COLO829 (cell line): ENCODE results near the gene RPUSD1.
"Not testable (repeated sequence)": the region's sequence is repeated elsewhere in the genome, so short reads cannot be mapped to it uniquely, and the experiment has no call there.

Source experiments
- DNase-seq: peaks from one replicate; pipeline ENCODE4 v3.0.0; 2012; ENCODE audit warnings: low spot score

The RPUSD1 gene

DNA sequence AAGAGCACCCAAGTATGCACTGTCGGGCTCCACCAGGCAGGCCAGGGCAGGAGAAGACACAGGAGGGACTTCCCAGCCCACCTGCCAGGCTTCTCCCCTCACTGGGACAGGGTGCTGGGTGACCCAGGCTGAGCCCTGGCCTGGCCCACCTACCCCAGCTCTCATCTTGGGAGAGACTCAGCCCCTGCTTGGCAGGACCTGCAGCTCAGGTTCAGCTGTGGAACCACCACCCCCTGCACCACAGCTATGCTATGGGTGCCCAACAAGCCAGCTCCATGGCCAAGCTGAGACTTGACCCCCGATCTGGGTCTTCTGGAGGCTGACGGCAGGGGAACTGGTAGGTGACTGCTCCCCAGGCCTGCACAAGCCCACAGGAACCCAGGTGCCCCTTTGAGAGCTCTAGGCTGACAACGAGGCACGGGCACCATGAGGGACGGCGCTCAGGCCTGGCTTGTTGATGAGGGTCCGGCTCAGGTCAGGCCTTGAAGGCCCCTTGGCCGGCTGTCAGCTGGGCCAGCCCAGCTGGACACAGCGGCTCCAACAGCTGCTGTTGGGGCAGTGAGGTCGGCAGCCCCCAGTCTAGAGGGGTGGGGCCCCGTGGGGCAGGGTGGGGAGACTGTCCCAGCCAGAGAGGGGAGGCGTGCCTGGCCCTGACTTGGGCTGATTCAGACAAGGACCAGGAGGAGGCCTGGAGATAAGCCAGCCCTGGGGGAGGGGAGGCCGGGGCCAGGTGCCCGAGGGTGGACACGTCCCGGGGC is 4.6 kb downstream of the RPUSD1 start:
- no peak for DNase-seq

DNA sequence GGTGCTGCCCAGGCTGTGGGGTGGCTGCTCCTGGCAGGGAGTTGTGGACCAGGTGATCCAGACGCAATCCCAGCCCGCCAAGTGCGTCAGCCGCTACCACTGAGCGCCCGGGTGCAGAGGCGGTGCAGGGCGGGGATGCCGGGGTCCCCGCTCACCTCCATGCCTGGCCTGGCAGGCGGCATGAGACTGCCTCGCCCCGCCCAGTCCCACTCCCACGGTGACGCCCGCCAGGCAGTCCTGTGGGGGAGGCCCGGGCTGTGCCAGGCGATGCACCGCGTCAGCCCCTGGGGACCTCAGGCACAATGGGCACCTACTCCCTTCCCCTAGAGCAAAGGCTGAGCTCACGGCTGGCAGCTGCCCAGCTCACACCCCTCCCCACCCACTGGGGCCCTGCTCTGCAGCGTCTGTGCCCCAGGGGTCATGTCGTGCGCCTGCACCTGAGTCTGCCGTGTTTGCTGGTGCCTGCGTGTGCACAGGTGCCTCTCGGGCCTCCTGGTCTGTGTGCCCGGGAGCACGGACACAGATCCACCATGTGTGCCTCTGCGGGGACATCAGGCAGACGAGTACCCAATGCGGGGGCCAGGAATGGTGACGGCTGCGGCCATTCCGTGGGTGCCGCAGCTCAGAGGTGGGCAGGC is 5.3 kb downstream of the RPUSD1 start:
- no peak for DNase-seq

DNA sequence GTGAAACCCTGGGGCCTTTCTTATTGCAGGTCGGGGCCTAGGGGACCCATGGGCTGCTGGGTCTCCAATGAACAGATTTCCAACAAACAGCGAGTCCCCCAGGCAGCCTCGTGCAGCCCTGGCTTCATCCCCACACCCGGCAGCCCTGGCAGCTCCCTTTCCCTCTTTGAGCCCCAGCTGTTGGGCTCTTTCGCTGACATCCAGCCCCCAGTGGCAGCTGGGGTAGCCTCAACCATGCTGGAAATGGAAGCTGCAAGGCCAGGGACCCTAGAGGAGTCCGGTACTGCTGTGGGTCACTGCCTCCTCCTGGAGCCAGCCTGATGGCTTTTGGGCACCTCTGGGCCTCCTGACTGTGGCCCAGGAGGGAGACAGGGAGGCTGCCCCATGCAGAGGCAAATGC is 5.9 kb downstream of the RPUSD1 start:
- no peak for DNase-seq

DNA sequence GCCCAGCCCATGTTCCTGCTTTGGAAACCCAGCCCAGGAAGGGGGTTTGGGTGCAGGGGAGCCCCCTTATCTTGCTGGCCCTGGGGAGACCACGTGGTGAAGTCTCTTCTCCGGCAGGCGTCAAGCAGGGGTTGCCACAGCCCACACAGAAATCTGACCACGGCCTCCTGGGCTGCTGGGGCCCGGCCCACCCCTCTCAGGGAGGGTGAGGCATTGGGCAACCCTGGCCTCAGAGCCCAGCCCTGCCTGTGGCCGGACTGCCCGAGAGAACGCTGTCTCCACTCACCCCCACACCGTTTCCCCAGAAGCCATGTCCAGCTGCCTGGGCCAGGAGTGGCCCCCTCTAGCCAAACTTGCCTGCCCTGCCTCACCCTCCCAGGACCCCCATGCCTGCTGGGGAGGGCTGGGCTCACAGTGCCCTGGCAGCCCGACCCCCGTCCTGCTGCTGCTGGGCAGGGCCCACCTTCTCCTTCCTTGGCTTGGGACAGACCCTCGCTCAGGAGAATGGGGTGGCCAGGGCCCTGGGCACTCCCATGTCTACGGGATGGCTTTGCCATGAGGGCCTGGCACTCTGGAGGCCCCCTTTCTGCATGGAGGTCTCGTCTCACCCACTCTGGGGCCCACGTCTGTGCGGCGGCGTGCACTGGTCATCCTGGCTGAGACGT is 6.7 kb downstream of the RPUSD1 start:
- no peak for DNase-seq

DNA sequence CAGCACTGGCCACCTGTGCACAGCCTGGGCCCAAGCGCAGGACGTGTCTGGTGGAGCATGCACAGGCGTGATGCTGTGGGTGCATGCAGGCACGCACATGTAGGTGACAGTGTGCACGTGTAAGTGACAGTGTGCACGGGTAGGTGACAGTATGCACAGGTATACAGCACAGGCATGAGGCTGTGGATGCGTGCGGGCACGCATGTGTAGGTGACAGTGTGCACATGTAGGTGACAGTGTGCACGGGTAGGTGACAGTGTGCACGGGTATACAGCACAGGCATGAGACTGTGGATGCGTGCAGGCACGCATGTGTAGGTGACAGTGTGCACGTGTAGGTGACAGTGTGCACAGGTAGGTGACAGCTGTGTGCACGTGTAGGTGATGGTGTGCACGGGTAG is 7.9 kb downstream of the RPUSD1 start:
- DNase-seq = no peak

DNA sequence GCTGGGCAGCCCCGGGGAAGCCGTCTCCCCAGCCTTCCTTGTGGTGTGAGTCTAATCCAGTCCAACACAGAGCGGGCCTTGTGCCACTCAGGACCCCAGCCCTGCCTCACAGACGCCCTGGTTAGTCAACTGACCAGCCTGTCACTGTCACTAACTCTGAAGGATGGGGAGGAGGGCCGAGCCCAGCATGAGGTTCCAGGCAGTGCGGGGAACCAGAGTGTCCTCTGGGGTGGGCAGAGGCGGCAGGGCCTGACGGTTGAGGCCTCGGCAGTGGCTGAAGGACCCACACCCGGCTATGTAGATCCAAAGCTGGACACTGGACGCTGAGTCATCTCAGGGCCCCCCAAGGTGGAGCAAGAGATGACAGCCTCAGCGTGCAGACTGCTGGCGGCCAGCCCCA is 8.6 kb downstream of the RPUSD1 start:
- no peak for DNase-seq

DNA sequence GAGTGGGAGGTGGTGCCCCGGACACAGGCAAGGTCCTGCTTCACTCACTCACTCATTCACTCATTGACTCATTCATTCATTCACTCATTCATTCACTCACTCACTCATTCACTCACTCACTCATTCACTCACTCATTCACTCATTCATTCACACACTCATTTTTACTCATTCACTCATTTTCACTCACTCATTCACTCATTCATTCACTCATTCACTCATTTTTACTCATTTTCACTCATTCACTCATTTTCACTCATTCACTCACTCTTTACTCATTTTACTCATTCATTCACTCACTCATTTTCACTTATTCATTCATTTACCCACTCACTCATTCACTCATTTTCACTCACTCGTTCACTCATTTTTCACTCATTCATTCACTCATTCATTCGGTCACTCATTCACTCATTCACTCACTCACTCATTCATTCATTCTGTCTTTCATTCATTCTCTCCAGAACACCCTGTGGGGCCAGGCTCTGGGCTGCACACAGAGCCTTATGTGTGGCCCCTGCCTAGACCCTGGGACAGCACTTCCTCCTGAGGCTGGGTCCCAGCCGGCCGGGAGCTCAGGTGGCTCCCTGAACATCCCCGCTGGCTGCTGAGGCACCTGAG is 9.2 kb downstream of the RPUSD1 start:
- DNase-seq = no peak

DNA sequence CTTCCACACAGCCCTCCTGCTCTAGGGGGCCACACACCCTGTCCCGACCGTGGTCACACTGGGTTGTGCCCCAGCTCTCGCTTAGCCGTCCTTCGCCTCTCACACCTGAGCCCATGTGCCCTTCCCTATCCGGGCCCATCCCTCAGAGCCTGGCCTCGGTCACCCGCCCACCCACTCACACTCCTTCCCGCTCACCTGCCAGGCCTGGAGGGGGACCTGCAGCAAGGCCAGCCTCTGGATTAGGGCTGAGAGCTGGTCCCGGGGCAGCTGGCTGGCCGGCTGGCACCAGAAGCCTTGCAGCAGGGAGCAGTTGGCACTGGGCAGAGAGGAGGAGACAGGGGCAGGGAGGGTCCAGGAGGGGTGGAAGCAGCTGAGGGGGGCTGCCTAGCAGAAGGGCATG is 9.7 kb downstream of the RPUSD1 start:
- no peak for DNase-seq

DNA sequence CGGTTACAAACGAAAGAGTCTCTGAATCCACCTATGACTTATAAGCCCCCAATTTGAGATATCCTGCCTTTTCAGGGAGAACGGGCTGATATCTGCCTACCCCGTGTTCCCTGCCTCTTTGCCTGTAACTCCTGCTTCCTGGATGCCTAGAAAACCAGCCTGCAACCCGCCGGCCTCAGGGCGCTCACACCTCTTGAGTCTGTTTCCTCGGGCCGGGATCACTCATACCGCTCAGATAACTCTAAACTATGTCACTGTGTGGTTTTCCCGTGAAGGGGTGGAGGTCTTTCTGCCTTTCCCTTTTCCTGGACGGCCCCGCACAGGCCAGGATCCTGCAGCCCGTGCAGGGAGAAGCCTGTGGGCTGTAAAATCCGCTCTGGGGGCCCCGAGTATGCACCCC is 10.4 kb downstream of the RPUSD1 start:
- DNase-seq = no peak

DNA sequence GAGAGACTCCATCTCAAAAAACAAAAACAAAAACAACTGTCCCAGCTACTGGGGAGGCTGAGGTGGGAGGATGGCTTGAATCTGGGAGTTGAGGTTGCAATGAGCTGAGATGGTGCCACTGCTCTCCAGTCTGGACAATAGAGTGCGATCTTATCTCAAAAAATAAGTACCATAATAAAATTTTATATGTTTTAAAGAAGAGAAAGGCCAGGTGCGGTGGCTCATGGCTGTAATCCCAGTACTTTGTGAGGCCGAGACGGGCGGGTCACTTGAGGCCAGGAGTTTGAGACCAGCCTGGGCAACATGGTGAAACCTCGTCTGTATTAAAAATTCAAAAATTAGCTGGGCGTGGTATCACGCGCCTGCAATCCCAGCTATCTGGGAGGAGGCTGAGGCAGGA is 11.4 kb downstream of the RPUSD1 start:
- DNase-seq = no peak

DNA sequence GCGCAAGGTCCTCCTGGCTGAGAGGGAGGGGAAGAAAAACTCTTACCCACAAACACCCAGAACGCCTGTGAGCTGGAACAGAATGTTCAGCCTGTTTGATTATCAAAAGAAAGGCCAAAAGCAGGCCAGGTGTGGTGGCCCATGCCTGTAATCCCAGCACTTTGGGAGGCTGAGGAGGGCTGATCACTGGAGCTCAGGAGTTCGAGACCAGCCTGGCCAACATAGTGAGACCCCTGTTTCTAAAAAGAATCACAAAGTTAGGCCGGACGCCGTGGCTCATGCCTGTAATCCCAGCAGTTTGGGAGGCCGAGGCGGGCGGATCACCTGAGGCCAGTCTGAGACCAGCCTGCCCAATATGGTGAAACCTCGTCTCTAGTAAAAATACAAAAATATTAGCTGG is 11.9 kb downstream of the RPUSD1 start:
- DNase-seq = not testable (repeated sequence)

DNA sequence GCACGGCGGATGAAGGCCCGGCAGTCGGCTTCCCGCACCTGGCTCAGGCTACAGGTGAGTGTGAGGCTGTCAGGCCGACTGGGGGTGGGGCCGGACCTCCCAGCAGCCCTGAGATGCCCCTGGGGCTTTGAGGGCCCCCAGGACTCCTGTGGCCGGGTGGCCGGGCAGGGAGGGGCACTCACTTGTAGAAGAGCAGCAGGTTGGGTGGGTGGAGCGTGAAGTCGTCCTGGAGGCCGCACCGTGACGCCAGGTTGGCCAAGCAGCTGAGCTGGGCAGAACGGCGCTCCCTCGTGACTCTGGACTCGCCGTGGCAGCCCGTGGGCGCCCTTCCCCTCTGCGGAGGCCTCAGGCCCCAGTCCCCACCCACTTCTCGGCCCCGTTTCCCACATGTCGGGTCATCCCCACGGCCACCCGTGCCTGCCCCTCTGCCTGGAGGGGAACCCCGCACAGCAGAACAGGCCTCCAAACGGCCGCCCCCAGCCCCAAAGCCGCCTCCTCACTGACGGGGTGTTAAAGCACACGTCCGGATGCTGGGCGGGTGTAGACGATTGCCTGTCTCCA is 12.9 kb downstream of the RPUSD1 start:
- no peak for DNase-seq

DNA sequence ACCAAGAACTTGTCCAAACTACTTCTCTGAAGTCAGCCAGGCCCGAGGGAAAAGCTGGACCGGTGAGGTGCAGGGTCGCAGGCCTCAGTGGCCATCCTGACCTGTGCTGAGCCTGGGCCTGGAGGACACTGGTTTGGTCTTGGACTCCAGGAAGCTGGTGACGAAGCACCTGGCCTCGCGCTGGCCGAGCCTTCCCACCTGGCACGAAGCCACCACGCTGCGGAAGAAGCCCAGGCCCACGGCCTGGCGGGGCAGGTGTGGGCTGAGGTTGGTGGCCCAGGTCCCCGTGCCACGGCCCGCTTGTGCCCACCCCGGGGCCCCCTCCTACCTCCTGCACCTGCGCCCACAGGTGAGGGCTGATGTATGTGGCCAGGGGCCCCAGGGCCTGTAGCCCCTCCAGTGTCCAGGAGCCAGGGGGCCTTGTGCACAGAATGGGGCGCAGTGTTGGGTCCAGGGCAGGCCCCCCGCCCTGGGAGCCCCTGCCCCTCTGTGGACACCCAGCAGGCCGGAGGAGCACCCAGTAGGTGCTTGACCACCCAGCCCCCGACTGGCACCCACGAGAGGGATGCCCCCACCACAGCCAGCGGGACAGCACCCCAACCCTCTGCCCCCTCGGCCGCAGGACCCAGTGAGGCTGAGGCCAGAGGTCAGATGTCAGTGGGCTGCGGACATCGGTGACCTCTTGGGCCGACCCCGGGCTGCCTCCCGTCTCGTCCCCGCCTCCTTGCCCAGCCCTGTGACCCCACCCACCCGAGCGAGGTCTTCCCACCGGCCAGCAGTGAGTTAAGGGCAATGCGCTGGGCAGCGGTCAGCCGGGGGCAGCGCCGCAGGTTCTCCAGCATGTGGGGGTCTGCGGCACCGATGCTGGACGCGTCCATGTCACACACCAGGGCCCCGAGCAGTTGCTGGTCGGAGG is 13.8 kb downstream of the RPUSD1 start:
- no peak for DNase-seq

DNA sequence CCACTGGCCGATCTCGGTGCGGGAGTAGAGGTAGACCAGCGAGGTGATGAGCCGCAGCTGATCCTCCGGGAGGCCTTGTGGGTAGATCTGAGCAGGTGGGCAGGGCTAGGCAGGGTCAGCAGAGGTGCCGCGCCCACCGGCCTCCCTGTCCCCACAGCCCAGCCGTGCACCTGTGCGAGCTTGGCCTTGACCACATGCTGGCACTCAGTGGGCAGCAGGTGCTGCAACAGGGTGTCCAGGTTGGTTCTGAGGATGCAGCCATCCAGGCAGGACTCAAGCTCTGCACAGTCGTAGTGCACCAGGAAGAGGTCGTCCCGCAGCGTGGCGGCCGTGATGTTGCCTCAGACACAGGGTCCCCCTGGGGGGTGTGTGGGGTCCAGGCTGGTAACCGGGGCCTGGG is 15.2 kb downstream of the RPUSD1 start:
- DNase-seq = no peak

DNA sequence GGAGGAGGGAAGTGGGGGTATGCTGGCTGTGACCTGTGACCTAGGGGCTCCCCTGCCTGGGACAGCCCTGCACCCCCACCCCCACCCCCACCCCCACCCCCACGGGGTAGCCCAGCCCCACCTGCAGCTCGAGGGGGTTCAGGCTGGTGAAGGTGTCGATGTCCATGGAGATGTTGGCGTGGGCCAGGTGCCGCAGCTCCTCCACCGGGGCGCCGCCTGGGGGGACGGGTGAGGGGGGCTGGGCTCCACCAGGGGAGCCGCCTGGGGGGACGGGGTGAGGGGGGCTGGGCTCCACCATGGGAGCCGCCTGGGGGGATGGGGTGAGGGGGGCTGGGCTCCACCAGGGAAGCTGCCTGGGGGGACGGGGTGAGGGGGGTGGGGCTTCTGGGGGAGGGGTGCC is 17.8 kb downstream of the RPUSD1 start:
- no peak for DNase-seq

DNA sequence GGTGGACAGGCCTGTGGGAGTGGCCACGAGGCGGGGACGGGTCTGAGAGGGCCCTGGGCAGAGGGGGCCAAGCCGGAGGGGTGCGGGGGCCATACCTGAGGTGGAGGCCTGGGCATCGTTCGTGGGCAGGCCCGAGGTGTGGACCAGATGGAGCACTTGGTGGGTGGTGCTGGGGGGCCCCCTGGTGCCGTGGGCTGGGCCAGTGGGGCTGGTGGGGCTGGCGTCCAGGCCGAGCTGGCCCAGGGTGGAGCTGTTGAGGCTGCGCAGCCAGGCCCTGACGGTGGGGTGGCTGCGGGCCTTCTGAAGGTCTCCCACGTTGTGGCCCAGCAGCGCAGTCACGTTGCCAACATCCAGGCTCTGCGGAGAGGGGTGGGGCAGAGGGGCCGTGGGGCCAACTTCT is 18.2 kb downstream of the RPUSD1 start:
- no peak for DNase-seq

DNA sequence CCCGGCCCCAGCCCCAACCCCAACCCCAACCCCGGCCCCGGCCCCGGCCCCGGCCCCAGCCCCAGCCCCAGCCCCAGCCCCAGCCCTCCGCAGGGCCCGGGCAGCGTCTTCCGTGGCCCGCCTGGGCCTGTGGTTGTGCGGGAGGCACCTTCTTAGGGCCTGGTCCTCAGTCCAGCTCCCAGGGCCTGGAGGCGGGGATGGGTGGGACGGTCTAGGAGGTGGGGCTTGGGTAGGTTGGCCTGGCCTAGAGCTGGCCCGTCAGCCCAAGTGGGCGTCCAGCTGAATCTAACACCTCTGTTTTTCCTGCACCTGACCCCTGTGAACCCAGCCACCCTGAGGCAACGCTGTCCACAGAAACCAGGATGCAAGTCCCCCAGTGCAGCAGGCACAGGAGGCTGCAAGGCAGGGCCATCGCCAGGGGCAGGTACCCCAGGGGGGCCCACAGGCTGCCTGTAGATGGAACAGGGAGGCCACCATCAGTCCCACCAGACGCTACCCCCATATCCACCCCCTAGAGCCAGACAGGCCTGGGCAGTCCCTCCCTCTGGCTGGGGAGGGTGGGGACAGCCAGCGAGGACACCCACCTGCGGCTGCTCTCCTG is 18.9 kb downstream of the RPUSD1 start:
- no peak for DNase-seq

DNA sequence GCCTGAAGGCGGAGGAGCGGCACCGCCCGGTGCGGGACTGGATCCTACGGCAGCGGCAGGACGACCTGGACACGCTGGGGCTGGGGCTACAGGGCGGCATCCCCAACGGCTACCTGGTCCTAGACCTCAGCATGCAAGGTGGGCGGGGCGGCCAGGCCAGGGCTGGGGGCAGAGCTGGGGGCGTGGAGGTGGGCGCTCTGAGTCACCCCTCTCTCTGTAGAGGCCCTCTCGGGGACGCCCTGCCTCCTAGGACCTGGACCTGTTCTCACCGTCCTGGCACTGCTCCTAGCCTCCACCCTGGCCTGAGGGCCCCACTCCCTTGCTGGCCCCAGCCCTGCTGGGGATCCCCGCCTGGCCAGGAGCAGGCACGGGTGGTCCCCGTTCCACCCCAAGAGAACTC is 19.8 kb downstream of the RPUSD1 start:
- no peak for DNase-seq

DNA sequence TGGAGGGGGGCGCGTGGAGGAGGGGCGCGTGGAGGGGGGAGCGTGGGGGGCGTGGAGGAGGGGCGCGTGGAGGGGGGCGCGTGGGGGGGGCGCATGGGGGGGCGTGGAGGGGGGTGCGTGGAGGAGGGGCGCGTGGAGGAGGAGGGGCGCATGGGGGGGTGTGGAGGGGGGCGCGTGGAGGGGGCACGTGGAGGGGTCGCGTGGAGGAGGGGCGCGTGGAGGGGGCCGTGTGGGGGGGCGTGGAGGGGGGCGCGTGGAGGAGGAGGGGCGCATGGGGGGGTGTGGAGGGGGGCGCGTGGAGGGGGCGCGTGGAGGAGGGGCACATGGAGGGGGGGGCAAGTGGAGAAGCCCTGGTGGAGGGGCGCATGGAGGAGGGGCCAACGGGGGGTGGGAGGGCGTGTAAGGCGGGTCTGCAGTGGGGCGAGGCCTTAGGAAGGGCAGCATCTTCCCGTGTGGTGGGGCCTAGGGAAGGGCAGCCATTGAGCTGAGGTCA is 20.4 kb downstream of the RPUSD1 start:
- DNase-seq = no peak

DNA sequence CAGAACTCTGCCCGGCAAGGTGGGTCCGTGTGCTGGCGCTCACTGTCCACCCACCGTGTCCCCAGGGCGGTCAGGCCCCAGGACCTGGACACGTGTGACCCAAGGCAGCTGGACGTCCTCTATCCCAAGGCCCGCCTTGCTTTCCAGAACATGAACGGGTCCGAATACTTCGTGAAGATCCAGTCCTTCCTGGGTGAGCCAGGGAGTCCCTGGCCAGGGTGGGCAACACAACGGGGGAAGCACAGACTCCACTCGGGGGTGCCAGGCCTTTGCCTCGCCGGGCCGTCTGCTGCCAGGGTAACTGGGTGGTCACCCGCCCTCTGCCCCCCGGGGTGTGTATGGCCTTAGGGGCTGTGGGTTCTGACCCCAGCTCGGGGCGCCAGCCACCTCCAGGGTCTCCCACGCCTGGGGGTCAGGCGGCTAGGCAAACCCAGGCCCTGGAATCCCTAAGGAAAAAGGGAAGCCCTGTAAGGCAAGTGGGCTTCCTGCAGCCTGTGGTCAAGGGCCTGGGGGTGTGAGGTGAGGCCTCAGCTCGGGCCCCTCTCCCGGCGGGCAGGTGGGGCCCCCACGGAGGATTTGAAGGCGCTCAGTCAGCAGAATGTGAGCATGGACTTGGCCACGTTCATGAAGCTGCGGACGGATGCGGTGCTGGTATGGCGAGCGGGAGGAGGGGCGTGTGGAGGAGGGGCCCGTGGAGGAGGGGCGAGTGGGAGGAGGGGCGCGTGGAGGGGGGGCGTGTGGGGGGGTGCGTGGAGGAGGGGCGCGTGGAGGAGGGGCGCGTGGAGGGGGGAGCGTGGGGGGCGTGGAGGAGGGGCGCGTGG is 21.2 kb downstream of the RPUSD1 start:
- DNase-seq = no peak
